NCI-H2107 (cell line): ENCODE measurements around the gene CCSER2.
"Not testable (repeated sequence)": the region's sequence is repeated elsewhere in the genome, so short reads cannot be mapped to it uniquely, and the experiment has no call there.

ENCODE experiments used
- DNase-seq: peaks from one replicate; lab custom pipeline; 2025; lab: John Stamatoyannopoulos, UW

The CCSER2 gene

DNA sequence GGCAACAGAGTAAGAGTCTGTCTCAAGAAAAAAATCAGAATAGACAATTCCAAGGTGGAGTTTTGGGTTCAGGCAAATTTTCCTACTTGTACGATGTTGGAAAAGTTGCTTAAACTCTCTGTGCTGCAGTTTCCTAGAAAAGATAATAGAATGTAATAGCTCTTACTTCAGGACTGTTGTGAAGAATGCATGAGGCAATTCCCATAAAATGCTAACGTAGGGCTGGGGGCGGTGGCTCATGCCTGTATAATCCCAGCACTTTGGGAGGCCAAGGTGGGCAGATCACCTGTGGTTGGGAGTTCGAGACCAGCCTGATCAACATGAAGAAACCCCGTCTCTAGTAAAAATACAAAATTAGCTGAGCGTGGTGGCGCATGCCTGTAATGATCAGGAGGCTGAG, 121.0 kb downstream of the CCSER2 start:
- not testable (repeated sequence) for DNase-seq

DNA sequence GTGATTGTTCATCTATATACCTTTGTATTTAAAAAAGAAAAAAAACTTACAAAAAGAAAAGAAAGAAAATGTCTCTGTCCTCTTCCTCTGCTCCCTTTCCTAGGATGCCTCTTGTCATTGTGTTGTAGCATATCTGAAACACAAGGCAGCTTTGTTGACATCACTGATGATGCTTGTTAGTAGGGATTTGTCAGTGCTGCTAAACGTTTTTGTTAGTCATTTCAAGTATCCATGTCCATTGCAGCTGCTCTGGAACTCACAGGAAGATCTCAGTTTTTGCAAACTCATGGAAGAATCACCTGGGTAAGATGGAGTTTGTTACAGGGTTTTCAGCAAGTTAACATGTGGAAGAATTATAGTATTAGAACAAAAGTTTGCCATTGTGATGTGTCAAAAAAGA, 123.6 kb downstream of the CCSER2 start:
- DNase-seq: no peak

DNA sequence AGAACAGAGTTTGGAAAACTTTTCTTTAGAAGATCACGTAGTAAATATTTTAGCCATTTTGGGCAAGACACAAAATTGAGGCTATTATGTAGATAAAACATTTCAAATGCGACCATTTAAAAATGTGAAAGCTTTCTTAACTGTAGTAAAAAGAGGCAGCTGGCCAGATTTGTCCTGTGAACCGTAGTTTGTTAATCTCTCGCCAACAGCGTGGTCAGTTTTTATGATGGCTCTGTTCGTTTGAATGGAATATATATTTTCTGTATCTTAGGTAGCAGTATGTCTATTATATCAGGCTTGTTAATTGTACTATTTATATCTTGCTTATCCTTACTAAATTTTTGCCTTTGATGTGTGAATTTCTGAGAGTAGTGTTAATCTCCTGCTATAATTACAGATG, 124.9 kb downstream of the CCSER2 start:
- no peak for DNase-seq

DNA sequence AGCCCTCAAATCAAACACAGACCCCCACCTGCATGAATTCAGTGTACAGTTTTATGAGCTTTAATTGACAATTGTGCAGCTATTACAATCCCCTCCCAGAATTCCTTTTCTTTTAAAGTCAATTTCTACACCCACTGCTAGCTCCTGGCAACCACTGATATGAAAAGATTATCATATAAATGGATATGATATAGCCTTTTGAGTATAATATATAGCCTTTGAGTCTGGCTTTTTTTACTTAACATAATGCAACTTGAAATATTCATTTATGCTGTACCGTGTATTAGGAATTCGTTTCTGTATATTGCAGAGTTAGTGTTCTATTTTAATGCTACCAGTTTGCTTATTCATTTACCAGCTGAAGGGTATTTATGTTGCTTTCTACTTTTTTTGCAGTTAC, 127.7 kb downstream of the CCSER2 start:
- DNase-seq: no peak

DNA sequence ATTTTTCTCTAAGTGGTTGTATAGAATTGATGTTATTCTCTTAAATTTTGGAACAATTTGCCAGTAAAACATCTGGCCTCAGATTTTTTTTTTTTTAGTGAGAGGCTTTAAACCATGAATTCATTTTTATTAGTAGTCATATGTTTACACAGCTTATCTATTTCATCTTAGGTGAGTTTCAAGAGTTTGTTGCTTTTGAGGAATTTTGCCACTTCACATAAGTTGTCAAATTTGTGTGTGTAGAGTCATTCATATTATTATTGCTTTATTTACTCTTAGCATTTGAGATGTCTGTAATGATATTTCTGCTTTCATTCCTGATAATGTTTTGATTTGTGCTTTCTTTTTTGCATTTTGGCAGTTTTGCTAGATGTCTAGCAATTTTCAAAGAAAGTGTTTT, 132.1 kb downstream of the CCSER2 start:
- no peak for DNase-seq

DNA sequence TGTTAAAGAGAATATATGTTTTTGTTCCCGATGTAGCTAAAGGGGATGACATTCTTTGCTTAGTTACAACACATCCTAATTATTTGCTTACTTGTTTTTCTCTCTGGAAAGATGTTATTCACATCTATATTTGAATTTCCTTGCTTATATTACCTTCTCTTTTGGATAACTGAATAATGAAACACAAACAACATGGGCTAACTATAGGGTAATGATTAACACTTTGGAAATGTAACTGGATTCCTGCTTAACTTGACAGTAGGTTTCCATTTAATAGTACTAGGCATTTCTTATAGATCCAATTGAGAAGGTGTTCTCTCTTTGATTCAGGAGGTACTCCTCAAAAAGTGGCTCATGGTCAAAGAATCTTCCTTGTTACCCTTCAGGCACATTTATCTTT, 141.1 kb downstream of the CCSER2 start:
- no peak for DNase-seq

DNA sequence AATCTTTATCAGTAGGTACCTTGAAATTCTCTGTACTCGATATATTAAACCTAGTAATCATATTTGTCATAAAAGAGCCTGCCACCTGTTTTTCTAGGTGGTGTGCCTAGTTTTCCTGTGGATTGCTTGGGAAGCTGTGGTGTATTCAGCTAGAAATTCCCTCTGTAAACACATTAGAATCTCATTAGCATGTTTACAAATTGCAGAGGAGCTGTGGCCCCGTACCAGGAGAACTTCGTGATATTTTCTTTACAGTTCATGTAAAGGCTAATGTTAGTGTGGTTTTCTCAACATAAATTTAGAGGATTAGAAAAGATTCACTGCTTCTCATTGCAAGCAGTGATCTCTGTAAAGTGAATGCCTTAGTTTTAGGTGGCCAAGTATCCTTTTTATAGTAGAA, 144.7 kb downstream of the CCSER2 start:
- DNase-seq: no peak

DNA sequence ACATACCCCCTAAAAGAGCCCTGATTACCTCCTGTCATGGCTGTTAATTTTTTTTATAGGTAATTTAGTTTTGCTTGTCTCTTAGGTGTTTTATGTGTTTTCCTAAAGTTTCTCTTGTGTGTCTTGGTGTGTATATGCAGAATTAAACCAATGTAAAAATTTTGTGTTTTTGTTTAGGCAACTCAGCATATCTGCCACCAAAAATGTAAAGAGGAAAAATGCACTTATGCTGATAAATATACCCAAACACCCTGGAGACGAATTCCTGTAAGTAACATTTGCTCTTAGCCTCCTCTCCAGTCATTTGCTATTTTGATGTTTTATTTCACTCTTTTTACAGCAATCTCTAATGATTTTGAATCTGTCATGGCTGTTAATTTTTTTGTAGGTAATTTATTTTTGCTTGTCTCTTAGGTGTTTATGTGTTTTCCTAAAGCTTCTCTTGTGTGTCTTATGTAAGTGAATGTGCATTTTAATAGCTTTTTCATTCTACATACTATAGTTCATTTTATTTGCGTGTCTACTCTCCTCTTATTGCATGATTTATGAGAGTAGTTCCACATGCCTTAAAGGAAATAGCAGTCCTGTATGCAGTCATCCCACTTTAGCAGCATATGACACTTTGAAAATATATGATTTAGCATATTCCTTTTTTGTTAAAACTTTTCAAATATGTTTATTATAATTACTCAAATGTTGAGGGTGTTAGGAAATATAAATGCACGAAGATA, 149.2 kb downstream of the CCSER2 start:
- DNase-seq: no peak

DNA sequence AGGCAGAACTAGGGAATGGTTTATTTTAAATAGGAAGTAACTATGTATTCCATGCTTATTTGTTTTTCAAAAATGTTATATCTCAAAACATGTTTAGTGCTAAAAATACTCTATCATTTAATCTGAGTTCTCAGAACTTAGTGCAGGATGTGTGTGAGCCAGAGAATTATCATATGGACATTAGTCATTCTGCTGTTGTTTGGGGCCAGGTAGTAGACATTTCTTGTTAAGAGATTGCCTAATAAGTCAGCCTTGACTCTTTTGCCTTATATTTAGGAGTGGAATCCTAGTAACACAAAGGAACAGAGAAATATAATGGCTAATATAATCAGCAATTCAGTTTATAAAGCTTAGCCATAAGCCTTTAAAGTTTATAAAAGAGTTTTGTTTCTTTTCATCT, 149.8 kb downstream of the CCSER2 start:
- no peak for DNase-seq

DNA sequence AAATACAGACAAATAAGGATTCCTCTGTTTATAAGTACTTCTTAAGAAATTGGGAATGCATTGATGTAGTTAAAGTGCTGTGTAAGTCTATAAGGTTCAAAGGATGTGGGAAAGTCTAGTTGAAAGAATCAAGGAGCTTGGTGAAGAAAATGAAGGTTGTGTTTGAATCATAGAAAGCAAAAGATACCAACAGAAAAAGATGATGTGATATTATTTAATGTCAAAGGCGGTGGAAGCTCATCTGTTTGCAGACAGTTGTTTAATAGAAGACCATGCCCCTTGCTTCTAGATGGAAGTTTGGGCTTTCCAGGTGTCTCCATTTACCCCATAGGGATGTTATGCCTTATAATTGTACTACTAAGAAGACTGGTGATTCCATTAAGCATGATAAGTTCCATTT, 150.3 kb downstream of the CCSER2 start:
- DNase-seq: no peak

DNA sequence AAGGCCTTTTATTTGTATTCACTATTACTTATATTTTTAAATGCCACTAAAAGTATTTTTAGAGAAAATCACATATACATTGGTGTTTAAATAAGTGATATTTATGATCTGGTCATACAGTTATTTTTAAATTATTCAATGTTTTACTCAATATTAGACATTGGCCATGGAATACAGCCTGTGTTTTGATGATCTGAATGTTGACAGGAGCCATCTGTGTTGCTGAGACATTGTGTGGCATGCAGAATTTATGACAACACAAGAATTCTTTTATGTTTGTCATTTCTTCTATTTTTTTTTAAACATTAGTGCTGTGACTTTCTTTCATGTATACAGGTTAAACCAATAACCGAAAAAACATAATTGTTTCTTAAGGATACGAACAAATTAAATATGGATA, 156.2 kb downstream of the CCSER2 start:
- DNase-seq: no peak

DNA sequence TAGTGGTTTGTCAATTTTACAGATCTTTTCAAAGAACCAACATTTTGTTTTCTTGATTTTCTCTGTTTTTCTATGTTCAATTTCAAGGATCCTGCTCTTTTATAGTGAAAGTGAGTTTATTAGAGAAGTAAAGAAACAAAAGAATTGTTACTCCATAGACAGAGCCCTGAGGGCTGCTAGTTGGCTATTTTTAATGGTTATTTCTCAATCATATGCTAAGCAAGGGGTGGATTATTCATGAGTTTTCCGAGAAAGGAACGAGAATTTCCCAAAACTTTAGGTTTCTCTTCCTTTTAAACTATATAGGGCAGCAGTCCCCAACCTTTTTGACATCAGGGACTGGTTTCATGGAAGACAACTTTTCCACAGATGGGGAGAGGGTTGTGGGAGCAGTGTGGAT, 165.0 kb downstream of the CCSER2 start:
- no peak for DNase-seq

DNA sequence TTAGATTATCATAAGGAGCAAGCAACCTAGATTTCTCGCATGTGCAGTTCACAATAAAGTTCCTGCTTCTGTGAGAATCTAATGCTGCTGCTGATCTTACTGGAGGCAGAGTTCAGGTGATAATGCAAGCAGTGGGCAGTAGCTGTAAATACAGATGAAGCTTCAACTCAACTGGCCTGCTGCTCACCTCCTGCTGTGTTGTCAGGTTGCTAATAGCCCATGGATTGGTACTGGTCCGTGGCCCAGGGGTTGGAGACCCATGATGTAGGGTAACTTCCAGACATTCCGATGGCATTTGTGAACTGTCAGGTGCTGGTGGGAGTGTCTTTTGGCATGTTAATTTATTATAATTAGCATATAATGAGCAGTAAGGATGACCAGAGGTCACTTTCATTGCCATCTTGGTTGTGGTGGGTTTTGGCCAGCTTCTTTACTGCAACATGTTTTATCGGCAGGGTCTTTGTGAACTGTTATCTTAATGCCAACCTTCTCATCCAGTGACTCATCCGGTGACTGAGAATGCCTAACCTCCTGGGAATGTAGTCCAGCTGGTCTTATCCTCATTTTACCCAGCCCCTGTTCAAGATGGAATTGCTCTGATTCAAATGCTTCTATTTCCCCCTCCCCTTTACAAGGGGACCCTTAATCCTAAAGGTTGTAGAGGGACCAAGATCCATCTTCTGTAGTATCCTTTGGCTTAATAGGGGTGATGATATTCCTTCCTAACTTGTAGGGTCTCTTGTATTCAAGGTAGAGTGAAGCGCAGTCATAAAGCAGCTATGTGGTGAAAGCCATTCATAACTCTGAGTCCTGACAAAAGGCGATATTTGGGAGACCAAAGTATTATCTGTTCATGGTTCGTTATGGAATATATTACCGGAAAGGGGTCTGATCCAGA, 165.8 kb downstream of the CCSER2 start:
- no peak for DNase-seq

DNA sequence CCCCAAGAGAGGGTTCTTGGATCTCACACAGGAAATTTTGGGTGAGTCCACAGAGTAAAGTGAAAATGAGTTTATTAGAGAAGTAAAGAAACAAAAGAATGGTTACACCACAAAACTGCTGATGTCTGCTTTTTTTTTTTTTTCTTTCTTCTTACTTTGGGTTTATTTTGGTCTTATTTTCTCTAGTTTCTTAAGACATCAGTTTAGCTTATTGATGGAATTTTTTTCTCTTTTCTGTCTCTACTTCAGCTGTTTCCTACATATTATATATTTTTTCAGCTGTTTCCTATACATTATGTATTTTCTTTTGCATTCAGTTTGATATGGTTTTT, 166.4 kb downstream of the CCSER2 start:
- no peak for DNase-seq

DNA sequence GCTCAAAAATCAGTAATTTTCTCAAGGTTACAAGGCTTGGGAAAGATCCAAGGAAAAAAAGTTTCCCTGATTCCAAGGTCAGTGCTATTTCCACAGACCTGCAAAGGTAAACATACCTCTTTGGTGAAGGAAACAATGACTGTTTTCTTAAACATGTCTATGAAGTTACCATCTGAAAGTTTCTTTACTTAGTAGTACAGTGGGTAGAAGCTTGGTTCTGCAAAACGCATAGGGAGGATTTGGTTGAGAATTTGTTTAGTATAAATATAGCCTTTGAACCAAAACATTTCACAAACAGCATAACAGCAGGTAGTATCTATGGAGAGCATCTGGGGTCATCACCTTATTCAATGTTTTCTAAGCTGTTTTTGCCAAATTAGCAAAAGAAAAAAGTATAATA, 169.6 kb downstream of the CCSER2 start:
- DNase-seq: no peak

DNA sequence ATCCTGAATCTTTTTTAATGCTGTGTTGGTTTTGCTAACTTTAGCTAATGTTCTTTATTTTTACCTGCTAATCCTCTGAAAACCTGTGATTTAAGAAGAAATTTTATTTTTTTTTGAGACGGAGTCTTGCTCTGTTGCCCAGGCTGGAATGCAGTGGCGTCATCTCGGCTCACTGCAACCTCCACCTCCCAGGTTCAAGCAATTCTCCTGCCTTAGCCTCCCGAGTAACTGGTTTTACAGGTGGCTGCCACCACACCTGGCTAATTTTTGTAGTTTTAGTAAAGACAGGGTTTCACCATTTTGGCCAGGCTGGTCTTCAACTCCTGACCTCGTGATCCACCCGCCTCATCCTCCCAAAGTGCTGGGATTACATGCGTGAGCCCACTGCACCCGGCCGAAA, 170.7 kb downstream of the CCSER2 start:
- DNase-seq: not testable (repeated sequence)

DNA sequence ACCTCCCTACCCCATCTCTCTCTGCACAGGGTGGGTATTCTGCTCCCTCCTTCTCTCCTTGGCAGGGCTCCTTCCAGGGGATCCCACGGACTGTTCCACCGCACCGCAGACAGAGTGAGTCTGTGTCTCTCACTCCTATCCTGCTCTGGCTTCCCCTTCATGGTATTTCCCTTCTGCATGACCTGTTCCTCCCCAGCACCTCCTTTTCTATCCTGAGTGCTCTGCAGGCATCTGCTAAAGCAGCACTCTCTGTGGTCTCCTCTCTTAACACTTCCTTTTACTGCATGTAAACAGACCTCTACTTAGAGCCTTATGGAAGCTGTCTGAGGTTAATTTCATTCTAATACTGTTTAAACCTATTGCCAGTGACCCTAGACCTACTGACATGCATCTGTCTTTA, 171.5 kb downstream of the CCSER2 start:
- DNase-seq: no peak

DNA sequence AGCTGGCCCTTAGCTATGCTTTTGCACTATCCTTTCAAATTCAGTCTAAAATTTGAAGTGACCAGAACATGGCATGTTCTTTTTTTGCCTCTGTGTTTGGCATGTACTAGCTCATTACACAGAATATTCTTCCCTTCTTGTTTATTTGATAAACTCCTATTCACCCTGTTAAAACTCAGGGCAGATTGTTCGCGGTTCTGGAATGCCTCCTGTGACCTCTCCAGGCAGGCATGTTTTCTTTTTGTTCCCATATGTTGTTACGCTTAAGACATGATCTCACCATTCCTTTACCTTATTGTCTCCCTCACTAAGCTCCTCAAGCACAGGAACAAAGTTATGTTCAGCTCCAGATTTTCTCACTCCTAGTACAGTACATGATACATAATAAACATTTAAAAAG, 181.7 kb downstream of the CCSER2 start:
- no peak for DNase-seq

DNA sequence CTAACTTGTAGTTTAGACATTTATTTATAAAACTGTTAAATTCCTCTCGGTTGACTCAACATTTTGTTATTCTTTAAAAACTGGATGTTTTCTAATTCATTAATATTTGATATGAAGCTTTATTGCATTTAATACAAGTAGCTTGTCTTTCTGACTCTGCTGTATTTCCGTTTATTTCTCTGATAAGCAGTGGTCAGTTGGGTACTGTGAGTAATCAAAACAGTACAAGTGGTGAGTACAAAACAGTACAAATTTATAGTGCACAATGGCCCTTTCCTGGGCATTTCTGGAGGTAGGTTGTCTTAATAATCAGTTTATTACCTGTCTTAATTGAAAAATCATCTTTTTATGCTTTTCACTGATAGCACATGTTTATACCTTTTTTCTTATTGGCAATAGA, 182.7 kb downstream of the CCSER2 start:
- no peak for DNase-seq

DNA sequence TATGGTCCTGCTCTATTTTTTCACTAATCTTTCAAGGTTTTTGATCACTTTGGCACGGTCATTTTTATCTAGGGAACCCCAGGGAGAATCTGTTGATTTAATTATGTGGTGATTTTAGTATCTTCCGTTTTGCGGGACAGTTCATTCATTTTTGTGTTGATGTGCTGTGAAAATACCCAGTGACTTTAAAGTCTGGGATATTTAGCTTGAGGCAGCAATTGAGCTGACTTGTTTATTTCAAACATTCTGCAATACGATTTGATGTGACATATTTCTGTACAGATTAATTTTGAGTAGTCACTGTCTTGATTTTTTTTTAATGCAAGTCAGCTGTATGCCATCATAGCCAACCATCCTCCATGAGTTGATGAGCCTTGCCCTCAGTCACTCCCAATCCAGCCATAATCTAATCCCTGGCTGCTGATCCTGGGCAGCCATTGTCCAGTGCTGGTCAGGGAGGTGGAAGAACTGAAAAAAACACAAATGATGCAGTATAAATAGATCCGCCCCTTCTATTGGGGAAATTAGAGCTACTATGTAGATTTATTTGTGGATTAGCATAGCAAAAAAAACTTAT, 183.4 kb downstream of the CCSER2 start:
- DNase-seq: no peak

DNA sequence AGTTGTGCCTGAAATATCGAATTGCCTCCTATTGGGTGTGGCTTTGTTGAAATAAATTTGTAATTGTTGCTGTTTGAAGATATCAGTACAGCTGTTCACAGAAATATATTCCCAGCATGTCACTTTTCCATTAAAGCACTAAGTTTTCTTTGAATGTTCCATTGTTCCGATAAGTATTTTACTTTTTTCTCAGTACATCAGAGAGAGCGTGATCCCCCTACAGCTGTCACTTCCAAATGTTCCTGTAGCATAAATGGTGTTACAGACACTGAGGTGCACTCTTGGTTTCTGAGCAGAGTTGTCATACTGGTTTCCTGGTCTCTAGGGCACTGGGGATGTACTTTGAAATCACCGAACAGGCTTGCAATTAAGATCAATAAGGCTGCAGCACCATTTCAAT, 189.2 kb downstream of the CCSER2 start:
- no peak for DNase-seq

DNA sequence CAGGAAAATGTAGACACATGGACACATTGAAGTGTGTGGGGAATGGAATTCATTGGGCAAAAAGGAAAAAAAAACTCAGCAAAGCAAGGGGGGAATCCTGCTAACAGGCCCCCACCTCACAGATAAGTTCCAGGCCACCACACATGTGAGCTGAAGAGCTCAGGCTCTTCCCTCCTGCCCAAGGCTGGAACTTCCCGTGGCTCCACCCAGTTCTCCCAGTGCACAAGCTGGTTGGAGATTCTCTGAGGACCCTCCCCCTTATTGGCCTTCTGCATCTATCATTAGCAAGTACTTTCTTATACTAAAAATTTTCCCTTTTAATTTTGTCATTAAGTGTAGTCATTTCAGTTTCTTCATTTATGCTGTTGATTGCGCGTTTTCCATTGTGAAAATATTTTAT, 190.8 kb downstream of the CCSER2 start:
- DNase-seq: no peak

DNA sequence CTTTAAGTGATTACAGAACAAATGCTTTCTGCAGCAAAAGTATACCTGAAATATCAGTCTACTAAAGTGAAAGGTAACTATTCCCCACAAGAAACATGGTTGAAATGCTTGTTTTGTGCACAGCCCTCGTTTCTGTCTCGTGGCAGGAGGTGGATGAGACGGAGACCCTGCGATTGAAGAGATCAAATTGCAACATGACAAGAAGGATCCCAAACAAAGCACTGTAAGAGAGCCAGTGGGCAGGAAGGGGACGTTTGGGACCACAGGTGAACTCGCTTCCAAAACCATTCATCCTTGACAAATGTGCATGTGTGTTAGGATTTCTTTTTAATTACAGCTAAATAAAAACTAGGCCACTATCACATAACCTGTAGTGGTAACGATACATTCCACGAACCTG, 192.6 kb downstream of the CCSER2 start:
- no peak for DNase-seq
